Hematopoietic multipotent progenitor cell treated with erythropoietin and hydrocortisone succinate and interleukin-3 and kit ligand, for 17 days (in vitro differentiated cells): ENCODE results near the gene MPP7.

Experiments used
- DNase-seq: peaks from one replicate; pipeline ENCODE4 v3.0.0-alpha.2; 2015; ENCODE audit warnings: low spot score

Gene MPP7

GRCh38 chr10:28305553-28305952 lies 2.7 kb upstream of the MPP7 start:
- DNase-seq: no peak

GRCh38 chr10:28304032-28304571 lies 1.2 kb upstream of the MPP7 start:
- DNase-seq: no peak

DNA sequence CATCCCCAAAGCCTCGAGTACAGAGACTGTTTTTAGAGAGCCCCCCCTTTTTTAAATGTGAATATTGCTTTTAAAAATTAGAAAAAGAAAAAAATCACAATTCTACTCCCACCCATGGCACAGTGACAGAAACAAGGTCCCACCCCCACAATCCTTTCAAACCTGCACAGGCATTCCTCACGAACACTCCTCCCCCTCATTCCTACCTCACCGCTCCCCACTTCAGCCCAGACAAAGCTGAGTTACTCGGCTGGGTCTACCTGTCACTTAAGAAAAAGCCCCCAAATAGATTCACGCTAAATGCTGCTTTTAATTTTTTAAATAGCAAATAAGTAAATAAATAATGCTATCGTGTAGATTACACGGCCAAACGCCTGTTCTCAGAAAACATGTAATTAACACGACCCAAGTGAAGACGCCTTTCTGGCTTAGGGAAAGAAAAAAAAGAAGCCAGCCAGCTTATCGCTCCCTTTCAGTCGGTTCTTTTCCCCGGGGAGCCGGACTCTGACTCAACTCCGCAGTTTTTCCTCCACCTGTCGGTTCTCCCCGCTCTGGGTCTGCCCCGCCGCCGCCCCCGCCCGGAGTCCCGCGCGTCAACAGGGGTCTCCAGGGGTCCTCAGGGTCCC lies 739 bp downstream of the MPP7 start:
- DNase-seq: no peak

DNA sequence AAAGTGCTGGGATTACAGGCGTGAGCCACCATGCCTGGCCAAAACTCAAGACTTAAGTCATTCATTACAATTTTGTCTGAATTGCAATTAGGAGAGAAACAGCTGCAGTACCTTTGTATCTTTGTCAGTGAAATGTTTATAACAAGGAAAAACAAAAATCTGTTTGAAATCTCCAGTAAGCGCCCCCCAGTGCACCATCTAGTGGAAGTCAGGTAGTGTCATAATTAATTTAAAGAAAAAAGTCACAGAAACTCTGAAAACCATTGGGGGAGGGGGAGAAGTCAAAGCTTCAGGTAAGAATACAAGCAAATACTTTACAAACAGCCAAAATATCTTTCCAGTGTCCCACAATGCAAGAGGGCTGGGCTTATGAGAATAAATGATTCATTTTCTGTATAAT lies 2.8 kb downstream of the MPP7 start:
- no peak for DNase-seq

DNA sequence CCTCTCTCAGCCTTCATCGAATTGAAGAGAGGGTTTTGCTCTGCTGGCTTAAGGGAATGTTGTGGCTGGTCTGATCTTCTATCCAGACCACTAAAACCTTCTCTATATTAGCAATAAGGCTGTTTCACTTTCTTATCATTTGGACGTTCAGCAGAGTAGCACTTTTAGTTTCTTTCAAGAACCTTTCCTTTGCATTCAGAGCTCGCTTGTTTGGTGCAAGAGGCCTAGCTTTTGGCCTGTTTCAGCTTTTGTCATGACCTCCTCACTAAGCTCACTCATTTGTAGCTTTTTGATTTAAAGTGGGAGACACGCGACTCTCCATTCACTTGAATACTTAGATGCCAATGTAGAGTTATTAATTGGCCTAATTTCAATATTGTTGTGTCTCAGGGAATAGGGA lies 3.9 kb downstream of the MPP7 start:
- no peak for DNase-seq

DNA sequence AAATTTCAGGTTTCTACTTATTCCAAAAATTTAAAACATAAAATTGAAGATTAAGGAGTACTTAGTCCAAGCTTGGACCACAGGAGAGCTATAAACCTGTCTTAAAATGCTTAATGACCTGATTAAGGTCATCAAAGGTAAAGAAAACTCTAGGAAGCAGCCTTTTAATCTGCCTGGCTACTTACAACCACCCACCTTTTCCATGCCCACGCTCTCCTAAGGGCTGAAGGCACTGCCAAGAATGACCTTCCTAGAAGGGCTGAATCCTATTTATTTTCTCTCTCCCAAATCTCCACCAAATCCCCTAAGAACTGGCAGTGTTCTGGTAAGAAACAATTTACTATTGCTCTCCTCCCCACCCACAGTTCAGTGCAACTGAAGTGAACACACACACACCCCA lies 6.8 kb downstream of the MPP7 start:
- DNase-seq: no peak

DNA sequence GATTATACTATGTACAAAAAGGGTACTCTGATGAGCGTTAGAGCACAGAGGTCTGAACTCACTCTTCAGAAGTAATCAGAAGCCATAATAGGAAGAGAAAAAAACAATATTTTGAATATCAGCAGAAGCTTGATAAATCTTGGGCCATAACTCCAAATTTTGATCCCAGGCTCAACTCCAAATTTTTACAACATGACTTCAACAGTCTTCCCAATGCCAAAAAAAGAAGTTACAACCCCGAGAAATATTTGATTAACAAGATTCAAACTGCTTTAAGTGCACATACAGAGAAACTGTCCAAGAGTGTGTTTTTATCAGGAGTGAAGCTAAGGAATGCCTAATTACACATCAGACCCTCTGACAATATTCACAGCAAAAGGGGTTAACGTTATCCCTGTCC lies 7.5 kb downstream of the MPP7 start:
- no peak for DNase-seq

DNA sequence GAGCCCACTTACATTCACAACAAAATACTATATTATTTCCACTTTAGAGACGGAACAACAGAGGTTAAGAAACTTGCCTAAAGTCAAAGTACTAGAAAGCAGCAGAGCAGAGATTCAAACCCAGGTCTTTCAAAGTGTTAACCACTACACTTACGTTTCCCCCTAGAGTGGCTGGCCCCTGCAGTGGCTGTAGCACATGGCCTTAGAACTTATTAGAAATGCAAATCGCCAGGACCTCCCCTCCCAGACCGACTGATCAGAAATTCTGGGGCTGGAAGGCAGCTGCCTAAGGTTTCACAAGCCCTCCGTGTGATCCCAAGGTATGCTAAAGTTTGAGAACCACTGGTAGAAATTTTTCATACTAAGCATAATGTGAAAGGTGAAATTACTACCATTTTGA lies 8.1 kb downstream of the MPP7 start:
- no peak for DNase-seq

- no peak for DNase-seq
These were observed 8.7 kb downstream of the MPP7 start for GRCh38 chr10:28294169-28294532.

DNA sequence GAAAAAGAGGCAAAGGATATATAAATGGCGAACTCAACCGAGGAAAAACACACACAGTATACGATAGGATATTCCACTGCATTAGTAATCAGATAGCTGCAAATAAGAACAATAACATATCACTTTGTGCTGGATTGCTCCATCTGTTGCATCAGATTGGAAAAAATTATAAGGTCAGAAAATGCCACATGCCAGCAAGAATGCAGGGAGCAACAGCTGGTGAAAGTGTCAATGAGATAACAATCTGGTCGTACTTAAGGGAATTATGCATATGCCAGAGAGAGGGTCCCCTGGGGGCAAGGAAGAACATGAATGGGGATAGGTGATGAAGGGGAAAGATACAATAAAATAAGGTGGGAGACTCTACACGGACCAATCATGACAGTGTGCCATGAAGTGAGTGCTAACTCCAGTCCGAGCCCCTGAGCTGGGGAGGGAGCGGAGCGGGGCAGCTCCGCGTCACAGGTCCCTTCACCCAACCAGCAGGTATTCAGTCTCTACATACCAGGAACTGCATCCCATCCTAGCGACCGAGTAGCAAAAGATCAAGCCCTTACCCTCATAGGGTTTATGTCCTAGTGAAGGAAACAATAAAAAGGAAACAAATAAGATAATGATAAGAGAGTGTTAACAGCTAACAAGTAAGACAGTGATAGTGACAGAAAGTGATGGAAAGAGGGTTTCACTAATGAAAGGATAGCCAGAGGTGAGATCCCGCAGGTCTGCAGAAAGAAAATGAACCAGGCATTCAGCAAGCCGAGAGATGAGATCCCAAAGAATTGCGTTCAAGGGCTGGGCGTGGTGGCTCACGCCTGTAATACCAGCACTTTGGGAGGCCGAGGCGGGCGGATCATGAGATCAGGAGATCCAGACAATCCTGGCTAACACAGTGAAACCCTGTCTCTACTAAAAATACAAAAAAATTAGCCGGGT lies 9.4 kb downstream of the MPP7 start:
- DNase-seq: no peak

- DNase-seq: no peak
These were observed 11.0 kb downstream of the MPP7 start for GRCh38 chr10:28291881-28292297.

- DNase-seq: no peak
These were observed 17.0 kb downstream of the MPP7 start for GRCh38 chr10:28285816-28286215.

GRCh38 chr10:28284126-28284525 lies 18.7 kb downstream of the MPP7 start:
- DNase-seq: no peak

- DNase-seq: no peak
These were observed 19.6 kb downstream of the MPP7 start for GRCh38 chr10:28283251-28283650.

DNA sequence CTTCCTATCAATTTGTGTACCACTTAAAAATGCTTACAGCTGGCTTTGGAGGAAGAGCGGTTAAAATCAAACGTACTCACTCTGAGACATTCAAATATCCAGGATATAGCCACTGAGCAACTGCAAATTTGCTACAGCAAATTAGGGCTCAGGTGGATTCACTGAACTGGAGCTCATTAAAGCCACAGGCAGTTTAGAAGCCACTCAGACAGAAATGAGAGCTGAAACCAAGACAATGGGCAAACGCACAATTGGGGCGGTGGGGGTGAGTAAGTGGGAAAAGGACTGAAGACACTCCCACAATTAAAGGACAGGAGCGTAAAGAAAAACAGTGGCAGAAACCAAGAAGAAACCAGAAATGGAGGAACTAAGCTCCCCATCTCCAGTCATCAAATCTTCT lies 20.5 kb downstream of the MPP7 start:
- no peak for DNase-seq

GRCh38 chr10:28281726-28282315 lies 21.0 kb downstream of the MPP7 start:
- no peak for DNase-seq

- DNase-seq: no peak
These were observed 22.2 kb downstream of the MPP7 start for GRCh38 chr10:28280652-28281051.

DNA sequence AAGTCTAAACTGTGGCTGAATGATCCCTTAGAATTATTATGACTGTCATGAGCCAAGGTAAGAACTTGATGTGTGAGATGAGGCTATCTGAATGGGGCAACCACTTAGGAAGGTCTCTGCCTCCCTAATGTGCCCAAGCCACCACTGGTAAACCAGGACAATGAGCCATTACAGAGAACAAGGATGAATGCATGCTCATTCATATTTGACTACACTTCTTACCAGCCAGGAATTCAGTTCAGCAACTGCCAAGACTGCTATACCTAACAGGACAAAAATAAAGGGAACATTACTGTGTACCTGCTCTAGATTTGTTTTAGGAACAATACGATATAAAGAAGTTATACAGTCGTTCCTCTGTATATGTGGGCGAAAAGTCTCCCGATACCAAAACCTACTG lies 23.0 kb downstream of the MPP7 start:
- DNase-seq: no peak

- no peak for DNase-seq
These were observed 24.0 kb downstream of the MPP7 start for GRCh38 chr10:28278842-28279241.

DNA sequence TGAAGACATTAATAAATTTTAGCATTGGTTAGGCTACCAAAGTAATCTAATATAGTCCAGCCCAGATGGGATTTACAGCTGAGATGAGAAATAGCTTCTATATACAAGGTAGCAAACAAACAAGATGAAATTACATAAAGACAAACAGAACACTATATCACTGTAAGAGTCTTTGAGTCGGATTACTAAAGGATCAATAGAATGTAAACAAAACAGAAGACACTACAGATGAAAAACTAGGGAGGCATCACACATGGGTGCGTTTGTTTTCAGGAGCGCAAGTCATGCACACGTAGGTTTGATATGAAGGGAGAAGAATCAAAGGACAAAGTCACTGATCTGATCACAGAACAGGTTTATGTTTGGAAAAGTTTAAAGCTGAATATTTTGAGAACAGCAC lies 26.5 kb downstream of the MPP7 start:
- DNase-seq: no peak

GRCh38 chr10:28274475-28274874 lies 28.4 kb downstream of the MPP7 start:
- no peak for DNase-seq

DNA sequence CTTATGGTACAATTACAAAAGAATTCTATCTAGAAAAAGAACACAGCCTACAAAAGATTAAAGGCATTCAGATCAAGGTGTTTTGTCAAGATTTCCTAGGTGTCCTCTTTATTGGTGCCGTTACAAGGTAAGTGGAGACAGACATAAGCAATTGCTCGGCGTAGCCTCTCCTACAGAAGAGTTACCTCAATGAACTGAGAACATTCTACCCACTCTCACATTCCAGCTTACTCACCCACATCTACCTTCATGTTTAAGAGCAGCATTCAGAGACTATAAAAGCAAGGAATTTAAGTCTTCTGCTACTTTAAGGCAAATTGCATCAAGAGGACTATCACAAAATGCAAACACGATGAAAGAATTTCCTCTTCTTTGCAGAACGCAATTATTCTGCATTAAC lies 29.5 kb downstream of the MPP7 start:
- no peak for DNase-seq

- no peak for DNase-seq
These were observed 32.9 kb downstream of the MPP7 start for GRCh38 chr10:28269842-28270456.
